Stimulated activated CD4-positive, alpha-beta T cell treated with anti-CD3 and anti-CD28 coated beads, Interleukin-12 subunit alpha, Interleukin-12 subunit beta, amount 100 ng/mL, for 4 hours (primary cell): ENCODE results near the gene NDUFB2.
A peak's percentile ranks its signal among the peaks of the same experiment; 100 is the strongest.
"Not testable (repeated sequence)": the region's sequence is repeated elsewhere in the genome, so short reads cannot be mapped to it uniquely, and the experiment has no call there.

Experiments
- DNase-seq: peaks from one replicate; pipeline ENCODE4 v3.0.0-alpha.2; 2020

NDUFB2 gene

GRCh38 chr7:140694592-140694991 is 1.9 kb upstream of the NDUFB2 start:
- DNase-seq, result no peak

- DNase-seq, result no peak
These were observed 1.1 kb upstream of the NDUFB2 start for GRCh38 chr7:140695381-140695780.

GRCh38 chr7:140696024-140696679 is 356 bp upstream of the NDUFB2 start:
- peak; percentile 95 for DNase-seq

GRCh38 chr7:140697447-140698143 is 1.1 kb downstream of the NDUFB2 start:
- no peak for DNase-seq

- no peak for DNase-seq
These were observed 2.0 kb downstream of the NDUFB2 start for GRCh38 chr7:140698477-140698876.

GRCh38 chr7:140702774-140703173 is 6.3 kb downstream of the NDUFB2 start:
- DNase-seq, result no peak

GRCh38 chr7:140704205-140704604 is 7.7 kb downstream of the NDUFB2 start:
- DNase-seq, result no peak

GRCh38 chr7:140707132-140707531 is 10.6 kb downstream of the NDUFB2 start:
- DNase-seq, result no peak

- DNase-seq, result not testable (repeated sequence)
These were observed 12.3 kb downstream of the NDUFB2 start for GRCh38 chr7:140708764-140709163.

- DNase-seq, result not testable (repeated sequence)
These were observed 15.9 kb downstream of the NDUFB2 start for GRCh38 chr7:140712392-140712791.

- no peak for DNase-seq
These were observed 18.0 kb downstream of the NDUFB2 start for GRCh38 chr7:140714331-140715040.

GRCh38 chr7:140719721-140720120 is 23.2 kb downstream of the NDUFB2 start:
- no peak for DNase-seq

GRCh38 chr7:140722254-140722653 is 25.7 kb downstream of the NDUFB2 start:
- DNase-seq, result no peak

- DNase-seq, result no peak
These were observed 26.5 kb downstream of the NDUFB2 start for GRCh38 chr7:140723006-140723405.

- no peak for DNase-seq
These were observed 27.1 kb downstream of the NDUFB2 start for GRCh38 chr7:140723574-140723973.

- no peak for DNase-seq
These were observed 28.2 kb downstream of the NDUFB2 start for GRCh38 chr7:140724706-140725105.

- DNase-seq, result no peak
These were observed 29.8 kb downstream of the NDUFB2 start for GRCh38 chr7:140726281-140726680.

GRCh38 chr7:140732416-140732815 is 35.9 kb downstream of the NDUFB2 start:
- no peak for DNase-seq

GRCh38 chr7:140734096-140734495 is 37.6 kb downstream of the NDUFB2 start:
- no peak for DNase-seq

- no peak for DNase-seq
These were observed 38.2 kb downstream of the NDUFB2 start for GRCh38 chr7:140734729-140735128.

- DNase-seq, result no peak
These were observed 41.8 kb downstream of the NDUFB2 start for GRCh38 chr7:140738280-140738679.

- DNase-seq, result not testable (repeated sequence)
These were observed 46.7 kb downstream of the NDUFB2 start for GRCh38 chr7:140743255-140743654.

GRCh38 chr7:140744005-140744404 is 47.5 kb downstream of the NDUFB2 start:
- no peak for DNase-seq
